ENCODE data around the gene SPATA12. TPM values are rescaled to one million over a fixed set of nuclear protein-coding genes. Genes with fewer than 3 reads are reported as not detected.

Gene SPATA12
- total and polyA plus RNA-seq, 2 of the 8 experiments (the other 6 are each of a cell fraction or from before 2014, with no cell fraction given): 0.19 to 0.97 TPM

GRCh38 chr3:57064001-57064400 is 3.5 kb downstream of the SPATA12 start (continued):
- TF ChIP-seq NRF1 (IDR thresholded peaks at IDR 0.05; ENCODE audit: low read depth, low read length) (no peak), GTF2F1 (IDR thresholded peaks at IDR 0.05; ENCODE audit: borderline replicate concordance, low read depth, low read length) (no peak), PHF8 (conservative IDR thresholded peaks at IDR 0.05; ENCODE audit: low read depth, low read length) (no peak)
